IMR-90 (cell line): ENCODE data around the gene MINAR1. TPM values are rescaled to one million over a fixed set of nuclear protein-coding genes. Genes with fewer than 3 reads are reported as not detected.

Source experiments
- ATAC-seq: fragments of 200-7000 bp; cut with Tn5 transposase; 2 replicates; pipeline ENCODE4 v1.9.1; 2020; ENCODE audit warnings: low read depth, mild to moderate bottlenecking, moderate library complexity
- BruUV-seq: library from RNA; stranded (reverse); fragments of 400-500 nt; replicated peaks from 2 replicates; lab custom pipeline; 2021; lab: Mats Ljungman, UMichigan
- CTCF ChIA-PET: fragments of 300-600 bp; formaldehyde crosslinking; extraction: SDS; loops from one replicate; lab custom pipeline; 2021; ENCODE audit warnings: antibody characterized with exemption; lab: Yijun Ruan, JAX
- POLR2A ChIA-PET: fragments of 300-600 bp; sonication (Branson Sonifier 250); formaldehyde crosslinking; loops from one replicate; lab custom pipeline; 2022; ENCODE audit warnings: antibody characterized with exemption; ENCODE audit not compliant: unreplicated experiment; lab: Charles Lee
- DNase-seq: peaks from one replicate; pipeline ENCODE4 v3.0.0; 2013
- H2AFZ ChIP-seq: replicated peaks from 2 replicates; pipeline ENCODE3; 2013; ENCODE audit warnings: low read length, mild to moderate bottlenecking; ENCODE audit not compliant: poor library complexity
- H2AK5ac ChIP-seq: 2 replicates; pipeline ENCODE4 v1.6.1; 2013; ENCODE audit warnings: low read depth, low read length, inconsistent platforms
- H2AK9ac ChIP-seq: replicated peaks from 2 replicates; pipeline ENCODE3; 2013; ENCODE audit warnings: mild to moderate bottlenecking, low read depth, low read length, moderate library complexity; ENCODE audit not compliant: poor library complexity
- H2BK120ac ChIP-seq: 2 replicates; pipeline ENCODE4 v1.6.1; 2013; ENCODE audit warnings: low read depth, low read length, inconsistent platforms
- H2BK15ac ChIP-seq: 3 replicates; pipeline ENCODE4 v1.6.1; 2013; ENCODE audit warnings: low read depth, low read length, inconsistent platforms
- H2BK20ac ChIP-seq: 2 replicates; pipeline ENCODE4 v1.6.1; 2013; ENCODE audit warnings: low read depth, mild to moderate bottlenecking, inconsistent platforms, low read length, moderate library complexity
- H2BK5ac ChIP-seq: 2 replicates; pipeline ENCODE4 v1.6.1; 2013; ENCODE audit warnings: mild to moderate bottlenecking, low read depth, low read length, inconsistent platforms; ENCODE audit not compliant: poor library complexity, severe bottlenecking
- H3K14ac ChIP-seq: replicated peaks from 2 replicates; pipeline ENCODE4 v1.6.1; 2013; ENCODE audit warnings: low read depth, low read length, inconsistent platforms
- H3K18ac ChIP-seq: 2 replicates; pipeline ENCODE4 v1.6.1; 2013; ENCODE audit warnings: low read depth, low read length, control low read depth
- H3K23ac ChIP-seq: 2 replicates; pipeline ENCODE4 v1.6.1; 2013; ENCODE audit warnings: low read depth, low read length, inconsistent platforms
- H3K27ac ChIP-seq: 2 replicates; pipeline ENCODE4 v1.5.1; 2013; ENCODE audit warnings: mild to moderate bottlenecking, control low read depth, low read length; ENCODE audit not compliant: insufficient read depth
- H3K27me3 ChIP-seq: 2 replicates; pipeline ENCODE4 v1.6.1; 2013; ENCODE audit warnings: low read length; ENCODE audit not compliant: control insufficient read depth, insufficient read depth
- H3K36me3 ChIP-seq: 2 replicates; pipeline ENCODE4 v1.6.1; 2013; ENCODE audit warnings: low read length, mixed read lengths; ENCODE audit not compliant: control insufficient read depth, insufficient read depth
- H3K4ac ChIP-seq: 2 replicates; pipeline ENCODE4 v1.6.1; 2013; ENCODE audit warnings: low read depth, low read length, inconsistent platforms
- H3K4me1 ChIP-seq: 2 replicates; pipeline ENCODE4 v1.6.1; 2013; ENCODE audit warnings: low read length, mixed read lengths; ENCODE audit not compliant: control insufficient read depth, insufficient read depth
- H3K4me2 ChIP-seq: 2 replicates; pipeline ENCODE4 v1.6.1; 2013; ENCODE audit warnings: low read depth, mild to moderate bottlenecking, control low read depth, low read length, moderate library complexity
- H3K4me3 ChIP-seq: 2 replicates; pipeline ENCODE4 v1.5.1; 2013; ENCODE audit warnings: low read depth, mild to moderate bottlenecking, control low read depth, low read length, moderate library complexity; ENCODE audit not compliant: insufficient read depth
- H3K56ac ChIP-seq: 2 replicates; pipeline ENCODE4 v1.6.1; 2013; ENCODE audit warnings: low read length, inconsistent platforms; ENCODE audit not compliant: insufficient read depth; ENCODE audit errors: extremely low read depth
- H3K79me1 ChIP-seq, 2 experiments: 2 replicates each; pipeline ENCODE4 v1.6.1; 2013; ENCODE audit warnings: low read length in 2 of 2, inconsistent platforms in 1 of 2, low read depth in 1 of 2
- H3K9ac ChIP-seq: 2 replicates; pipeline ENCODE4 v1.6.1; 2013; ENCODE audit warnings: low read depth, low read length, control low read depth
- H3K9me1 ChIP-seq: 2 replicates; pipeline ENCODE4 v1.6.1; 2013; ENCODE audit warnings: low read length, inconsistent platforms; ENCODE audit not compliant: insufficient read depth
- H3K9me3 ChIP-seq: 2 replicates; pipeline ENCODE4 v1.6.1; 2013; ENCODE audit warnings: low read length; ENCODE audit not compliant: control insufficient read depth, insufficient read depth
- H4K20me1 ChIP-seq: 2 replicates; pipeline ENCODE4 v1.6.1; 2013; ENCODE audit warnings: low read length, inconsistent platforms; ENCODE audit not compliant: insufficient read depth
- H4K5ac ChIP-seq: 2 replicates; pipeline ENCODE4 v1.6.1; 2013; ENCODE audit warnings: mild to moderate bottlenecking, low read depth, low read length, control low read depth
- H4K8ac ChIP-seq, 2 experiments: 2 replicates each; pipeline ENCODE4 v1.6.1; 2013; ENCODE audit warnings: low read depth in 2 of 2, low read length in 2 of 2, control low read depth in 1 of 2, inconsistent platforms in 1 of 2
- H4K91ac ChIP-seq: 2 replicates; pipeline ENCODE4 v1.6.1; 2013; ENCODE audit warnings: low read depth, low read length, inconsistent platforms; ENCODE audit not compliant: insufficient read depth
- BHLHE40 ChIP-seq: fragments of 150-350 bp; IDR thresholded peaks from 2 replicates; pipeline ENCODE4 v1.6.1; 2016; ENCODE audit warnings: mild to moderate bottlenecking, low read depth, low read length
- CEBPB ChIP-seq: IDR thresholded peaks from 2 replicates; pipeline ENCODE4 v1.6.1; 2012; ENCODE audit warnings: low read depth, low read length, improper control_type of control experiment
- CHD1 ChIP-seq: IDR thresholded peaks from 2 replicates; pipeline ENCODE4 v1.6.1; 2012; ENCODE audit warnings: low read depth, low read length, improper control_type of control experiment
- CTCF ChIP-seq: conservative IDR thresholded peaks from 2 replicates; pipeline ENCODE4 v1.5.1; 2012; ENCODE audit warnings: mild to moderate bottlenecking, low read depth, low read length, improper control_type of control experiment
- ELK1 ChIP-seq: fragments of 150-350 bp; IDR thresholded peaks from 2 replicates; pipeline ENCODE4 v1.6.1; 2016; ENCODE audit warnings: low read depth, mild to moderate bottlenecking, low read length, moderate library complexity, borderline replicate concordance
- FOS ChIP-seq: fragments of 150-350 bp; IDR thresholded peaks from 2 replicates; pipeline ENCODE4 v1.6.1; 2016; ENCODE audit warnings: low read depth, low read length
- MAFK ChIP-seq: IDR thresholded peaks from 2 replicates; pipeline ENCODE4 v1.6.1; 2012; ENCODE audit warnings: low read depth, low read length, improper control_type of control experiment
- MAZ ChIP-seq: IDR thresholded peaks from 2 replicates; pipeline ENCODE4 v1.6.1; 2012; ENCODE audit warnings: low read depth, mild to moderate bottlenecking, low read length, improper control_type of control experiment, moderate library complexity, borderline replicate concordance
- MXI1 ChIP-seq: IDR thresholded peaks from 2 replicates; pipeline ENCODE4 v1.6.1; 2012; ENCODE audit warnings: low read depth, mild to moderate bottlenecking, low read length, moderate library complexity, borderline replicate concordance
- NFE2L2 ChIP-seq: fragments of 150-350 bp; IDR thresholded peaks from 2 replicates; pipeline ENCODE4 v1.6.1; 2016; ENCODE audit warnings: low read depth, mild to moderate bottlenecking, low read length
- POLR2A ChIP-seq: IDR thresholded peaks from 2 replicates; pipeline ENCODE4 v1.6.1; 2012; ENCODE audit warnings: mild to moderate bottlenecking, low read depth, low read length
- RAD21 ChIP-seq: IDR thresholded peaks from 2 replicates; pipeline ENCODE4 v1.6.1; 2012; ENCODE audit warnings: low read length, improper control_type of control experiment
- RCOR1 ChIP-seq: IDR thresholded peaks from 2 replicates; pipeline ENCODE4 v1.6.1; 2012; ENCODE audit warnings: mild to moderate bottlenecking, low read length, improper control_type of control experiment; ENCODE audit not compliant: insufficient replicate concordance
- RFX5 ChIP-seq: IDR thresholded peaks from 2 replicates; pipeline ENCODE4 v1.8.0; 2012; ENCODE audit warnings: low read depth, mild to moderate bottlenecking, low read length, moderate library complexity
- SMC3 ChIP-seq: fragments of 150-350 bp; IDR thresholded peaks from 2 replicates; pipeline ENCODE4 v1.6.1; 2016; ENCODE audit warnings: low read depth, mild to moderate bottlenecking, antibody characterized with exemption, low read length, moderate library complexity
- WGBS, 2 experiments: methylation state at CpG; one replicate each; pipeline versions ENCODE4 v1.1.5 to v1.1.7; 2013; ENCODE audit warnings: missing lambda C conversion rate in 2 of 2; ENCODE audit not compliant: insufficient read length in 1 of 2; ENCODE audit errors: extremely low coverage in 2 of 2; 5-methylcytosine and 5-hydroxymethylcytosine counted together
- dilution Hi-C: fragments of 300-500 bp; cut with HindIII; formaldehyde crosslinking; loops from one replicate; pipeline ENCODE4 v1.14.3; 2018; ENCODE audit warnings: low sequenced_read_pairs; ENCODE audit not compliant: unreplicated experiment
- in situ Hi-C: fragments of 300-500 bp; cut with MboI; formaldehyde crosslinking; loops from 3 replicates; pipeline ENCODE4 v1.14.3; 2019; ENCODE audit warnings: low sequenced_read_pairs, inconsistent platforms, mixed read lengths
- intact Hi-C: fragments of 100-400 bp; cut with micrococcal nuclease; formaldehyde crosslinking; loops from 2 replicates; pipeline ENCODE4 v1.10.0; 2022
- polyA plus RNA-seq, 3 experiments: library from polyadenylated mRNA; depleted of rRNA; stranded (reverse); fragments of >200 nt; gene quantifications; 2 replicates each; pipeline ENCODE4 v1.2.3, GENCODE V29; 2012; ENCODE audit warnings: low replicate concordance in 1 of 3
- total RNA-seq: library from RNA; depleted of rRNA; stranded (reverse); fragments of >200 nt; gene quantifications from 2 replicates; pipeline ENCODE4 v1.2.3, GENCODE V29; 2012
- TF ChIP-seq, protein P1 (sequence below): fragments of 150-350 bp; IDR thresholded peaks from 2 replicates; pipeline ENCODE4 v1.6.1; 2017; ENCODE audit warnings: mild to moderate bottlenecking, antibody characterized with exemption, low read length, low read depth

MINAR1 gene
- total and polyA plus RNA-seq, 2 of the 4 experiments (the other 2 are of a cell fraction): 0.65 to 1.6 TPM

DNA sequence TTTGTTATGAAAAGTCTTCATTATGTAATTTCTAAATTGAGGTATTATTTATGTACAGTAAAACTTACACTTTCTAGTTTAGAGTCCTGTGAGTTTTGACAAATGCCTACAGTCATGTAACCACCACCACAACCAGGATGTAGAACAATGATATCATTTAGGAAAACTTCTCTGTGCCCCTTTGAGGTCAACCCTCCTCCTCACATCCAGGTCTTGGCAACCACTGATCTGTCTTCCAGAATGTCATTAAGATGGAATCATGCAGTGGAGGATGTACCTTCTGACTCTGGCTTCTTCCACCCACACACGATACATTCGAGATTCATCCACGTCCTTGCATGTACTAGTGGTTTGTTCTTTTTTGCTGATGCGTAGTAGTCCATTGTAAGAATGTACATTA, 23.2 kb downstream of the MINAR1 start:
- H3K36me3 ChIP-seq: no peaks in the 10 kb centered on the region
- peaks cover 4% of the 10 kb centered on the region; the same call in 1 of the 2 replicates for H3K9me1 ChIP-seq
- TF ChIP-seq MXI1 (no peak), CTCF (no peak), SMC3 (no peak), NFE2L2 (no peak), CEBPB (no peak), BHLHE40 (no peak), MAZ (no peak), ELK1 (no peak), RCOR1 (no peak), FOS (no peak), RFX5 (no peak), RAD21 (no peak), CHD1 (no peak), MAFK (no peak), POLR2A (no peak)
- TF ChIP-seq, protein P1, sequence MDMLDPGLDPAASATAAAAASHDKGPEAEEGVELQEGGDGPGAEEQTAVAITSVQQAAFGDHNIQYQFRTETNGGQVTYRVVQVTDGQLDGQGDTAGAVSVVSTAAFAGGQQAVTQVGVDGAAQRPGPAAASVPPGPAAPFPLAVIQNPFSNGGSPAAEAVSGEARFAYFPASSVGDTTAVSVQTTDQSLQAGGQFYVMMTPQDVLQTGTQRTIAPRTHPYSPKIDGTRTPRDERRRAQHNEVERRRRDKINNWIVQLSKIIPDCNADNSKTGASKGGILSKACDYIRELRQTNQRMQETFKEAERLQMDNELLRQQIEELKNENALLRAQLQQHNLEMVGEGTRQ: no peak
- no peak overlapping the region for H3K23ac ChIP-seq
- no CpG with 5 or more reads among the region's 4 CpGs for WGBS, 2 experiments
- no peak overlapping the region for H2AK5ac ChIP-seq
- H3K56ac ChIP-seq: no peak overlapping the region
- no peak overlapping the region for H3K4ac ChIP-seq
- BruUV-seq: no TSS peak
- no peak overlapping the region for H3K4me3 ChIP-seq
- no peak overlapping the region for H4K5ac ChIP-seq
- no peak for ATAC-seq
- H2BK120ac ChIP-seq: no peak overlapping the region
- H3K79me1 ChIP-seq: no peaks in the 10 kb centered on the region
- no peak overlapping the region for H3K4me2 ChIP-seq
- ChIA-PET POLR2A (no interaction called here), CTCF (no interaction called here)
- no peak overlapping the region for H4K8ac ChIP-seq
- H4K20me1 ChIP-seq: no peaks in the 10 kb centered on the region
- dilution Hi-C loops (no loop called here), in situ Hi-C loops (no loop called here), intact Hi-C loops (no loop called here)
- peak; percentile 31 for DNase-seq
- no peak overlapping the region for H2BK20ac ChIP-seq
- peaks cover 9% of the 10 kb centered on the region for H3K27me3 ChIP-seq
- H3K9ac ChIP-seq: no peak overlapping the region
- no peak overlapping the region for H3K27ac ChIP-seq
- H3K9me3 ChIP-seq: no peaks in the 10 kb centered on the region
- no peak overlapping the region for H2AK9ac ChIP-seq
- no peak overlapping the region for H2AFZ ChIP-seq
- H3K14ac ChIP-seq: no peak overlapping the region
- no peak overlapping the region for H2BK5ac ChIP-seq
- H4K91ac ChIP-seq: no peak overlapping the region
- no peaks in the 10 kb centered on the region for H3K4me1 ChIP-seq
- H3K18ac ChIP-seq: no peak overlapping the region
- H2BK15ac ChIP-seq: no peak overlapping the region
